Glutamatergic neuron (in vitro differentiated cells): ENCODE data around the gene EME1. TPM values are rescaled to one million over a fixed set of nuclear protein-coding genes. Genes with fewer than 3 reads are reported as not detected.

Experiments used
- DNase-seq: peaks from one replicate; pipeline ENCODE4 v3.0.0; 2022
- H3K27ac Mint-ChIP-seq: one replicate; pipeline ENCODE4 v1.8.0; 2020; ENCODE audit warnings: mild to moderate bottlenecking, mixed read lengths, inconsistent platforms; ENCODE audit not compliant: unreplicated experiment
- H3K27me3 Mint-ChIP-seq: one replicate; pipeline ENCODE4 v1.8.0; 2020; ENCODE audit warnings: mild to moderate bottlenecking, moderate library complexity, mixed read lengths, inconsistent platforms; ENCODE audit not compliant: unreplicated experiment
- H3K36me3 Mint-ChIP-seq: one replicate; pipeline ENCODE4 v1.8.0; 2020; ENCODE audit warnings: mild to moderate bottlenecking, mixed read lengths, inconsistent platforms; ENCODE audit not compliant: unreplicated experiment
- H3K4me1 Mint-ChIP-seq: one replicate; pipeline ENCODE4 v1.8.0; 2020; ENCODE audit warnings: mild to moderate bottlenecking, low read depth, mixed read lengths, inconsistent platforms; ENCODE audit not compliant: unreplicated experiment
- H3K4me3 Mint-ChIP-seq: one replicate; pipeline ENCODE4 v1.8.0; 2020; ENCODE audit warnings: mild to moderate bottlenecking, mixed read lengths, inconsistent platforms; ENCODE audit not compliant: unreplicated experiment
- H3K9me3 Mint-ChIP-seq: one replicate; pipeline ENCODE4 v1.8.0; 2020; ENCODE audit warnings: mild to moderate bottlenecking, moderate library complexity, mixed read lengths, inconsistent platforms; ENCODE audit not compliant: unreplicated experiment
- total RNA-seq: library from RNA; stranded (reverse); fragmentation: NEBNext Ultra II Directional; extraction: Animal tissue kit (Norgen Biotek cat#: 25700); gene quantifications from one replicate; pipeline ENCODE4 v1.2.1, GENCODE V29; 2021; ENCODE audit not compliant: unreplicated experiment
- TF ChIP-seq, protein P1 (sequence below): fragments of 200-600 bp; sonication (generic); IDR thresholded peaks from one replicate; pipeline ENCODE4 v1.5.0; 2021; ENCODE audit not compliant: partially characterized antibody, unreplicated experiment

Gene EME1
- total RNA-seq, 1 donor from 2014 or later = 4.7 TPM

DNA sequence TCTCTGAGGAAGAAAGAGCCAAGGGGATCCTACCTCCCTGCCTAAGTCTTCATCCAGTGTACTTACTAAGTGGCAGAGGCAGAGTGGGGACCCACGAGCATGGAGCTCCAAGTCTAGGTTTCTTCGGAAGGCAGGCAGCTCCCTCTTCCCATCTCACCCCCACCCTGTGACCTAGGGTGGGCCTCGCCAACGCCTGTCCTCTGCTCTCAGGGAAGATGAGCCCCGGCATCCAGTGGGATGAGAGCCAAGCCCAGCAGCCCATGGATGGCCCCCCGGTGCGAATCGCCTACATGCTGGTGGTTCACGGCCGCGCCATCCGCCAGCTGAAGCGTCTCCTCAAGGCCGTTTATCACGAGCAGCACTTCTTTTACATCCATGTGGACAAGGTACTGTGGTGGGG, 18.8 kb upstream of the EME1 start:
- Mint-ChIP-seq H3K9me3 (peaks cover 8% of the 10 kb centered on the region), H3K36me3 (no peaks in the 10 kb centered on the region), H3K27me3 (peaks cover 11% of the 10 kb centered on the region), H3K4me3 (no peak overlapping the region), H3K4me1 (no peaks in the 10 kb centered on the region), H3K27ac (no peak overlapping the region)
- no peak for DNase-seq
- TF ChIP-seq, protein P1, sequence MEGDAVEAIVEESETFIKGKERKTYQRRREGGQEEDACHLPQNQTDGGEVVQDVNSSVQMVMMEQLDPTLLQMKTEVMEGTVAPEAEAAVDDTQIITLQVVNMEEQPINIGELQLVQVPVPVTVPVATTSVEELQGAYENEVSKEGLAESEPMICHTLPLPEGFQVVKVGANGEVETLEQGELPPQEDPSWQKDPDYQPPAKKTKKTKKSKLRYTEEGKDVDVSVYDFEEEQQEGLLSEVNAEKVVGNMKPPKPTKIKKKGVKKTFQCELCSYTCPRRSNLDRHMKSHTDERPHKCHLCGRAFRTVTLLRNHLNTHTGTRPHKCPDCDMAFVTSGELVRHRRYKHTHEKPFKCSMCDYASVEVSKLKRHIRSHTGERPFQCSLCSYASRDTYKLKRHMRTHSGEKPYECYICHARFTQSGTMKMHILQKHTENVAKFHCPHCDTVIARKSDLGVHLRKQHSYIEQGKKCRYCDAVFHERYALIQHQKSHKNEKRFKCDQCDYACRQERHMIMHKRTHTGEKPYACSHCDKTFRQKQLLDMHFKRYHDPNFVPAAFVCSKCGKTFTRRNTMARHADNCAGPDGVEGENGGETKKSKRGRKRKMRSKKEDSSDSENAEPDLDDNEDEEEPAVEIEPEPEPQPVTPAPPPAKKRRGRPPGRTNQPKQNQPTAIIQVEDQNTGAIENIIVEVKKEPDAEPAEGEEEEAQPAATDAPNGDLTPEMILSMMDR = no peak

DNA sequence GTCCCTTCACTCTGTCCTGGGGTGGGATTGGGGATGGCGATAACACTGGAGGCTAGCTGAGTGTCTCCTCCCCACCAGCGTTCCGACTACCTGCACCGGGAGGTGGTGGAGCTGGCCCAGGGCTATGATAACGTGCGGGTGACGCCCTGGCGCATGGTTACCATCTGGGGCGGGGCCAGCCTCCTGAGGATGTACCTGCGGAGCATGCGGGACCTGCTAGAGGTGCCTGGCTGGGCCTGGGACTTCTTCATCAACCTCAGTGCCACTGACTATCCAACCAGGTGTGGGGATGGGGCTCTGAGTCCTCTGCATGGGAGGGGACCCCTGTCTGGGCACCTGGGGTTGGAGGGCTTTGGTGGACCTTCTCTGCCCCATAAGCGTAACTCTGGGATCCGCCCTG, 18.3 kb upstream of the EME1 start:
- no peaks in the 10 kb centered on the region for H3K36me3 Mint-ChIP-seq
- H3K4me1 Mint-ChIP-seq = no peaks in the 10 kb centered on the region
- peaks cover 13% of the 10 kb centered on the region for H3K27me3 Mint-ChIP-seq
- TF ChIP-seq, protein P1 = no peak
- peaks cover 6% of the 10 kb centered on the region for H3K9me3 Mint-ChIP-seq
- no peak overlapping the region for H3K4me3 Mint-ChIP-seq
- no peak overlapping the region for H3K27ac Mint-ChIP-seq
- no peak for DNase-seq

DNA sequence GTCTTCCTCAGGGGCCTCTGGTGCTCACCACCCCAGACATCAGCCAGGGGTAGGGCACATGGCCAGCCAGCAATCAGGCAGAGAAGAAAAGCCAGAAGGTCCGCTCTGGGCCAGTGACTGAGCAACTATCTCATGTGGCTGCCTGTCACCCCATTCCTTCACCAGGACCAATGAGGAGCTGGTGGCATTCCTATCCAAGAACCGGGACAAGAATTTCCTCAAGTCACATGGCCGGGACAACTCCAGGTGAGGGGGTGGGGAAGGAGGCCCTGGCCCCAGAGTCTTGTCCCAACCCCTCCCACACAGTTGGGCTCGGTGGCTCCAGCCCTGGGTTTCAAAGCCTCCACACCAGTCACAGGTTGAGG, 17.7 kb upstream of the EME1 start:
- Mint-ChIP-seq H3K27me3 (peaks cover 13% of the 10 kb centered on the region), H3K4me3 (no peak overlapping the region), H3K36me3 (no peaks in the 10 kb centered on the region), H3K4me1 (no peaks in the 10 kb centered on the region), H3K9me3 (peaks cover 6% of the 10 kb centered on the region), H3K27ac (no peak overlapping the region)
- DNase-seq = no peak
- TF ChIP-seq, protein P1 = no peak

DNA sequence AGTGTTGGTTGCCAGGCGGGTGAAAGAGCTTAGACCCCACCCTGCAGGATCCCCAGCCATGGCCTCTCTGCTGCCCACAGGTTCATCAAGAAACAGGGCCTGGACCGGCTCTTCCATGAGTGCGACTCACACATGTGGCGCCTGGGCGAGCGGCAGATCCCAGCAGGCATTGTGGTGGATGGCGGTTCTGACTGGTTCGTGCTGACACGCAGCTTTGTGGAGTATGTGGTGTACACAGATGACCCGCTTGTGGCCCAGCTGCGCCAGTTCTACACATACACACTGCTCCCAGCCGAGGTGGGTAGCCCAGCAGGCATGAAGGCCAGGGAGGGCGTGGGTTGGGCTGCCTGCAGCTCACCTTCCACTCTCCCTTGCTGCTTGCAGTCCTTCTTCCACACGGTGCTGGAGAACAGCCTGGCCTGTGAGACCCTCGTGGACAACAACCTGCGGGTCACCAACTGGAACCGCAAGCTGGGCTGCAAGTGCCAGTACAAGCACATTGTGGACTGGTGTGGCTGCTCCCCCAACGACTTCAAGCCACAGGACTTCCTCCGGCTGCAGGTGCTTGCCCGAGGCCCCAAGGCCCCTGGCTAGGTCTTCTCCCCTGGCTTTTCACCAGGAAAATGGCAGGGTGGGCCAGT, 17.2 kb upstream of the EME1 start:
- Mint-ChIP-seq H3K27ac (no peak overlapping the region), H3K4me1 (no peaks in the 10 kb centered on the region), H3K27me3 (peaks cover 13% of the 10 kb centered on the region), H3K36me3 (no peaks in the 10 kb centered on the region), H3K9me3 (peaks cover 4% of the 10 kb centered on the region), H3K4me3 (no peak overlapping the region)
- TF ChIP-seq, protein P1 = no peak
- no peak for DNase-seq

DNA sequence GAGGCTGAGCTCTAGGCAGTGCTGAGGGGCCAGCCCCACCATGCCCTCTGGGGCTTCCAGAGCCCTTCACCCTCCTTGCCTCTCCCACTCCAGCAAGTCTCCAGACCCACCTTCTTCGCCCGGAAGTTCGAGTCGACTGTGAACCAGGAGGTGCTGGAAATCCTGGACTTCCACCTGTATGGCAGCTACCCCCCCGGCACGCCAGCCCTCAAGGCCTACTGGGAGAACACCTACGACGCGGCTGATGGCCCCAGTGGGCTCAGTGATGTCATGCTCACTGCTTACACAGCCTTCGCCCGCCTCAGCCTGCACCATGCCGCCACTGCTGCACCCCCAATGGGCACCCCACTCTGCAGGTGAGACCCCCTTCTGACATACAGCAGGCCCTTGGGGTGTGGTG, 16.6 kb upstream of the EME1 start:
- H3K9me3 Mint-ChIP-seq = peaks cover 3% of the 10 kb centered on the region

More for the DNA sequence above, 16.6 kb upstream of the EME1 start:
- no peaks in the 10 kb centered on the region for H3K36me3 Mint-ChIP-seq
- TF ChIP-seq, protein P1 = no peak
- DNase-seq = no peak
- H3K4me3 Mint-ChIP-seq = no peak overlapping the region
- H3K4me1 Mint-ChIP-seq = no peaks in the 10 kb centered on the region
- H3K27me3 Mint-ChIP-seq = peaks cover 13% of the 10 kb centered on the region
- no peak overlapping the region for H3K27ac Mint-ChIP-seq
